C4-2B (cell line): Measurements from ENCODE around the gene RAB12.
A peak's percentile ranks its signal among the peaks of the same experiment; 100 is the strongest.
"Not testable (repeated sequence)": the region's sequence is repeated elsewhere in the genome, so short reads cannot be mapped to it uniquely, and the experiment has no call there.

Experiments used
- H3K27ac ChIP-seq: fragments of 450-650 bp; 2 replicates; pipeline ENCODE4 v1.5.1; 2017
- CTCF ChIP-seq: fragments of 450-650 bp; conservative IDR thresholded peaks from 2 replicates; pipeline ENCODE4 v1.5.1; 2017; ENCODE audit warnings: mild to moderate bottlenecking
- ZFX ChIP-seq: fragments of 450-650 bp; IDR thresholded peaks from 2 replicates; pipeline ENCODE4 v1.6.1; 2017

The RAB12 gene

GRCh38 chr18:8632386-8632785 is 23.1 kb downstream of the RAB12 start:
- TF ChIP-seq CTCF (no peak), ZFX (no peak)
- no peak overlapping the region for H3K27ac ChIP-seq

- H3K27ac ChIP-seq = no peak overlapping the region
- TF ChIP-seq ZFX (no peak), CTCF (no peak)
Measured at GRCh38 chr18:8634508-8634907, 25.3 kb downstream of the RAB12 start.

- no peak for TF ChIP-seq ZFX
- TF ChIP-seq CTCF = no peak
- H3K27ac ChIP-seq = no peak overlapping the region
Measured at GRCh38 chr18:8635087-8635486, 25.9 kb downstream of the RAB12 start.

GRCh38 chr18:8639762-8640161 is 30.5 kb downstream of the RAB12 start:
- TF ChIP-seq CTCF (no peak), ZFX (no peak)
- no peak overlapping the region for H3K27ac ChIP-seq

GRCh38 chr18:8643326-8643878 is 34.2 kb downstream of the RAB12 start:
- TF ChIP-seq ZFX (no peak), CTCF (no peak)
- no peak overlapping the region for H3K27ac ChIP-seq

- H3K27ac ChIP-seq = not testable (repeated sequence)
Measured at GRCh38 chr18:8647359-8647758, 38.1 kb downstream of the RAB12 start.

- 0 out of 2 replicates have a peak, but pooled peaks have one; percentile 5 for TF ChIP-seq CTCF
- H3K27ac ChIP-seq = not testable (repeated sequence)
Measured at GRCh38 chr18:8651478-8652261, 42.4 kb downstream of the RAB12 start.
